Stomach (tissue), 4 donors: ENCODE data around the gene DYSF.

Source experiments
- EP300 ChIP-seq: sonication (generic); formaldehyde crosslinking; IDR thresholded peaks from one replicate; pipeline ENCODE4 v1.6.1; 2017; ENCODE audit warnings: antibody characterized with exemption
- POLR2A ChIP-seq, 4 donors: fragments of 450-650 bp; IDR thresholded peaks; one replicate each; pipeline ENCODE4 v1.6.1; 2016; ENCODE audit warnings: antibody characterized with exemption in 4 of 4, control low read depth in 2 of 4, mild to moderate bottlenecking in 1 of 4, moderate library complexity in 1 of 4
- TF ChIP-seq, protein P1 (sequence below), 7 experiments: fragments of 450-650 bp in 4 of 7; fragments of 200-600 bp in 3 of 7; sonication (generic) in 3 of 7; IDR thresholded peaks; one replicate each; pipeline ENCODE4 v1.5.1; 2016 to 2019; ENCODE audit warnings: antibody characterized with exemption in 7 of 7, control low read depth in 2 of 7, mild to moderate bottlenecking in 1 of 7

- TF ChIP-seq, protein P1, sequence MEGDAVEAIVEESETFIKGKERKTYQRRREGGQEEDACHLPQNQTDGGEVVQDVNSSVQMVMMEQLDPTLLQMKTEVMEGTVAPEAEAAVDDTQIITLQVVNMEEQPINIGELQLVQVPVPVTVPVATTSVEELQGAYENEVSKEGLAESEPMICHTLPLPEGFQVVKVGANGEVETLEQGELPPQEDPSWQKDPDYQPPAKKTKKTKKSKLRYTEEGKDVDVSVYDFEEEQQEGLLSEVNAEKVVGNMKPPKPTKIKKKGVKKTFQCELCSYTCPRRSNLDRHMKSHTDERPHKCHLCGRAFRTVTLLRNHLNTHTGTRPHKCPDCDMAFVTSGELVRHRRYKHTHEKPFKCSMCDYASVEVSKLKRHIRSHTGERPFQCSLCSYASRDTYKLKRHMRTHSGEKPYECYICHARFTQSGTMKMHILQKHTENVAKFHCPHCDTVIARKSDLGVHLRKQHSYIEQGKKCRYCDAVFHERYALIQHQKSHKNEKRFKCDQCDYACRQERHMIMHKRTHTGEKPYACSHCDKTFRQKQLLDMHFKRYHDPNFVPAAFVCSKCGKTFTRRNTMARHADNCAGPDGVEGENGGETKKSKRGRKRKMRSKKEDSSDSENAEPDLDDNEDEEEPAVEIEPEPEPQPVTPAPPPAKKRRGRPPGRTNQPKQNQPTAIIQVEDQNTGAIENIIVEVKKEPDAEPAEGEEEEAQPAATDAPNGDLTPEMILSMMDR (IDR thresholded peaks at IDR 0.05), result no peak
- TF ChIP-seq POLR2A (IDR thresholded peaks at IDR 0.05) (no peak), EP300 (no peak)
Observed at GRCh38 chr2:71629273-71629672, 175.9 kb downstream of the DYSF start.
